ENCODE data around the gene ZFHX3. TPM values are rescaled to one million over a fixed set of nuclear protein-coding genes. Genes with fewer than 3 reads are reported as not detected.

ZFHX3 gene
- total and polyA plus RNA-seq, 2 of the 8 experiments (the other 6 are each of a cell fraction or from before 2014, with no cell fraction given) = 0.08 to 0.99 TPM

DNA sequence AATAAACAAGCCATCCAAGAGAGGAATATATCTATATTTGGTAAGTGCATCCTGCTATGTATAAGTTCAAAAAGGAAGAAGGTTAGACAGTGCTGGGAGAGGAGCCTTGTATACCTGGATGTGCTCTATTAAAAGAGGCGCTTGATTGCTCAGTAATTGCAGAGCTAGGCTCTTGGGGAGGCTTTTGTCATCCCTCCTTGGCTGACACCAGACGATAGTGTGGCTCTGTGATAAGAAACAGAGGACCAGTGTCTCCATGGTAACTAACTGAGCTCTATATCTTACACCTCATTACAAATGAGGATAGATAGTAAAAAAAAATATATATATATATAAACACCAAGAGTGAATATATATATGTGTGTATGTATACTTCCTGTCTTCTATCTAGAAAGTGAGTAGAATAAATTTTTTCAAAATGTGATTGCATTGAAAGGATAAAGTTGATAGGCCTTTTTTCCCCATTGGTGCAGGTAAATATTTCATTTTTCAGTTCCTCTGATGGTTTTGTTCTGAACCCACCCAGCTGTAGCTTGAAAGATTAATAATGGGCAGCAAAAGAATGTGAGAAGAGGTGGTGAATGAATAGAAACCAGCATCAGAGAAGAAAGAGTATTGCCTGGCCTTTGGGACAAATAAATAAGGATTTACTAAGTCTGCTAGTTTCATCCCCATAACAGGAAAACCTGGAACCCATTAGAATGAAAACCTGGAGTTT lies 303.7 kb downstream of the ZFHX3 start (continued):
- TF ChIP-seq, protein P1, sequence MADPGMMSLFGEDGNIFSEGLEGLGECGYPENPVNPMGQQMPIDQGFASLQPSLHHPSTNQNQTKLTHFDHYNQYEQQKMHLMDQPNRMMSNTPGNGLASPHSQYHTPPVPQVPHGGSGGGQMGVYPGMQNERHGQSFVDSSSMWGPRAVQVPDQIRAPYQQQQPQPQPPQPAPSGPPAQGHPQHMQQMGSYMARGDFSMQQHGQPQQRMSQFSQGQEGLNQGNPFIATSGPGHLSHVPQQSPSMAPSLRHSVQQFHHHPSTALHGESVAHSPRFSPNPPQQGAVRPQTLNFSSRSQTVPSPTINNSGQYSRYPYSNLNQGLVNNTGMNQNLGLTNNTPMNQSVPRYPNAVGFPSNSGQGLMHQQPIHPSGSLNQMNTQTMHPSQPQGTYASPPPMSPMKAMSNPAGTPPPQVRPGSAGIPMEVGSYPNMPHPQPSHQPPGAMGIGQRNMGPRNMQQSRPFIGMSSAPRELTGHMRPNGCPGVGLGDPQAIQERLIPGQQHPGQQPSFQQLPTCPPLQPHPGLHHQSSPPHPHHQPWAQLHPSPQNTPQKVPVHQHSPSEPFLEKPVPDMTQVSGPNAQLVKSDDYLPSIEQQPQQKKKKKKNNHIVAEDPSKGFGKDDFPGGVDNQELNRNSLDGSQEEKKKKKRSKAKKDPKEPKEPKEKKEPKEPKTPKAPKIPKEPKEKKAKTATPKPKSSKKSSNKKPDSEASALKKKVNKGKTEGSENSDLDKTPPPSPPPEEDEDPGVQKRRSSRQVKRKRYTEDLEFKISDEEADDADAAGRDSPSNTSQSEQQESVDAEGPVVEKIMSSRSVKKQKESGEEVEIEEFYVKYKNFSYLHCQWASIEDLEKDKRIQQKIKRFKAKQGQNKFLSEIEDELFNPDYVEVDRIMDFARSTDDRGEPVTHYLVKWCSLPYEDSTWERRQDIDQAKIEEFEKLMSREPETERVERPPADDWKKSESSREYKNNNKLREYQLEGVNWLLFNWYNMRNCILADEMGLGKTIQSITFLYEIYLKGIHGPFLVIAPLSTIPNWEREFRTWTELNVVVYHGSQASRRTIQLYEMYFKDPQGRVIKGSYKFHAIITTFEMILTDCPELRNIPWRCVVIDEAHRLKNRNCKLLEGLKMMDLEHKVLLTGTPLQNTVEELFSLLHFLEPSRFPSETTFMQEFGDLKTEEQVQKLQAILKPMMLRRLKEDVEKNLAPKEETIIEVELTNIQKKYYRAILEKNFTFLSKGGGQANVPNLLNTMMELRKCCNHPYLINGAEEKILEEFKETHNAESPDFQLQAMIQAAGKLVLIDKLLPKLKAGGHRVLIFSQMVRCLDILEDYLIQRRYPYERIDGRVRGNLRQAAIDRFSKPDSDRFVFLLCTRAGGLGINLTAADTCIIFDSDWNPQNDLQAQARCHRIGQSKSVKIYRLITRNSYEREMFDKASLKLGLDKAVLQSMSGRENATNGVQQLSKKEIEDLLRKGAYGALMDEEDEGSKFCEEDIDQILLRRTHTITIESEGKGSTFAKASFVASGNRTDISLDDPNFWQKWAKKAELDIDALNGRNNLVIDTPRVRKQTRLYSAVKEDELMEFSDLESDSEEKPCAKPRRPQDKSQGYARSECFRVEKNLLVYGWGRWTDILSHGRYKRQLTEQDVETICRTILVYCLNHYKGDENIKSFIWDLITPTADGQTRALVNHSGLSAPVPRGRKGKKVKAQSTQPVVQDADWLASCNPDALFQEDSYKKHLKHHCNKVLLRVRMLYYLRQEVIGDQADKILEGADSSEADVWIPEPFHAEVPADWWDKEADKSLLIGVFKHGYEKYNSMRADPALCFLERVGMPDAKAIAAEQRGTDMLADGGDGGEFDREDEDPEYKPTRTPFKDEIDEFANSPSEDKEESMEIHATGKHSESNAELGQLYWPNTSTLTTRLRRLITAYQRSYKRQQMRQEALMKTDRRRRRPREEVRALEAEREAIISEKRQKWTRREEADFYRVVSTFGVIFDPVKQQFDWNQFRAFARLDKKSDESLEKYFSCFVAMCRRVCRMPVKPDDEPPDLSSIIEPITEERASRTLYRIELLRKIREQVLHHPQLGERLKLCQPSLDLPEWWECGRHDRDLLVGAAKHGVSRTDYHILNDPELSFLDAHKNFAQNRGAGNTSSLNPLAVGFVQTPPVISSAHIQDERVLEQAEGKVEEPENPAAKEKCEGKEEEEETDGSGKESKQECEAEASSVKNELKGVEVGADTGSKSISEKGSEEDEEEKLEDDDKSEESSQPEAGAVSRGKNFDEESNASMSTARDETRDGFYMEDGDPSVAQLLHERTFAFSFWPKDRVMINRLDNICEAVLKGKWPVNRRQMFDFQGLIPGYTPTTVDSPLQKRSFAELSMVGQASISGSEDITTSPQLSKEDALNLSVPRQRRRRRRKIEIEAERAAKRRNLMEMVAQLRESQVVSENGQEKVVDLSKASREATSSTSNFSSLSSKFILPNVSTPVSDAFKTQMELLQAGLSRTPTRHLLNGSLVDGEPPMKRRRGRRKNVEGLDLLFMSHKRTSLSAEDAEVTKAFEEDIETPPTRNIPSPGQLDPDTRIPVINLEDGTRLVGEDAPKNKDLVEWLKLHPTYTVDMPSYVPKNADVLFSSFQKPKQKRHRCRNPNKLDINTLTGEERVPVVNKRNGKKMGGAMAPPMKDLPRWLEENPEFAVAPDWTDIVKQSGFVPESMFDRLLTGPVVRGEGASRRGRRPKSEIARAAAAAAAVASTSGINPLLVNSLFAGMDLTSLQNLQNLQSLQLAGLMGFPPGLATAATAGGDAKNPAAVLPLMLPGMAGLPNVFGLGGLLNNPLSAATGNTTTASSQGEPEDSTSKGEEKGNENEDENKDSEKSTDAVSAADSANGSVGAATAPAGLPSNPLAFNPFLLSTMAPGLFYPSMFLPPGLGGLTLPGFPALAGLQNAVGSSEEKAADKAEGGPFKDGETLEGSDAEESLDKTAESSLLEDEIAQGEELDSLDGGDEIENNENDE (IDR thresholded peaks at IDR 0.05; ENCODE audit: insufficient replicate concordance, low read length) = no peak
- TF ChIP-seq BRCA1 (IDR thresholded peaks at IDR 0.05; ENCODE audit: low read depth, low read length) = no peak
- TF ChIP-seq CBX8 (IDR thresholded peaks at IDR 0.05; ENCODE audit: borderline replicate concordance, low read depth, low read length) = no peak
- TF ChIP-seq BACH1 (IDR thresholded peaks at IDR 0.05; ENCODE audit: low read length) = no peak
- TF ChIP-seq RFX5 (IDR thresholded peaks at IDR 0.05; ENCODE audit: borderline replicate concordance, low read depth, low read length) = no peak
